GM10266 (cell line): ENCODE results near the gene PIGU.
"Not testable (repeated sequence)": the region's sequence is repeated elsewhere in the genome, so short reads cannot be mapped to it uniquely, and the experiment has no call there.

Source experiments
- DNase-seq: peaks from one replicate; pipeline ENCODE4 v3.0.0; 2012; ENCODE audit errors: extremely low spot score
- CTCF ChIP-seq: IDR thresholded peaks from 2 replicates; pipeline ENCODE4 v1.5.1; 2012; ENCODE audit warnings: mild to moderate bottlenecking, low read depth; ENCODE audit not compliant: control insufficient read depth, insufficient read depth; ENCODE audit errors: missing control alignments

The PIGU gene

GRCh38 chr20:34689486-34689885 is 12.6 kb upstream of the PIGU start:
- DNase-seq = no peak
- no peak for TF ChIP-seq CTCF

DNA sequence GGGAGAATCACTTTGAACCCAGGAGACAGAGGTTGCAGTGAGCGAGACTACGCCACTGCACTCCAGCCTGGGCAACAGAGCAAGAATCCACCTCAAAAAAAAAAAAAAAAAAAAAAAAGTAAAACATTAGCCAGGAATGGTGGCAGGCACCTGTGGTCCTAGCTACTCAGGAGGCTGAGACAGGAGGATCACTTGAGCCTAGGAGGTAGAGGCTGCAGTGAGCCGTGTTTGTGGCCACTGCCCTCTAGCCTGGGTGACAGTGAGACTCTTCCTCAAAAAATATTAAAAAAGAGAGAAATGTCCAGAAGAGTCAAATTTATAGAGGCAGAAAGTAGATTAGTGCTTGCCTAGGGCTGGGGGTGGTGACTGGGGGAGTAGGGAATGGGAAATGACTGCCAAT is 6.8 kb upstream of the PIGU start:
- TF ChIP-seq CTCF = no peak
- DNase-seq = no peak

DNA sequence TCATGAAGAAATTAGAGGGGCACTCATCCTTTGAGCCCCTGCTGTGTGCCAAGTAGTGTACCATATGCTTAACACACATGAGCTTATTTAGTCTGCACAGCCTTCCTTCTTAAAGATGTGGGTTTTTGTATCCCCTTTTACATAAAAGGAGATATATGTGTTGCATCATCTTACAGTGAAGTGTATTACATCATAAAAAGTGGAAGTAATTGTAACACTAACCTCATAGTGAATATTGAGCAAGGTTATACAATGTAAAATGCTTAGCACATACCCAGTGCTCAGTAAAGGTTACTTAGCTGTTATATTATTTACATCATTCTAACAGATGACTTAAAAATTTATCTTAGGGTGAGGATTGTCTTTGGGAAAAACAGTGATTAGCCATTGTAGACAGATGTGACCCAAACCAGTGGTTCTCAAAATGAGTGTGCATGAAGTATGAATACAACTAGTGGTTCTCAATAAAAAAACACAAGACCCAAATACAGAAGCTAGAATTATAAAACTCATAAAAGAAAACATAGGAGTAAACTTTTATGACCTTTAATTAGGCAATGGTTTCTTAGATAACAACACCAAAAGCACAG is 3.8 kb upstream of the PIGU start:
- DNase-seq = no peak

DNA sequence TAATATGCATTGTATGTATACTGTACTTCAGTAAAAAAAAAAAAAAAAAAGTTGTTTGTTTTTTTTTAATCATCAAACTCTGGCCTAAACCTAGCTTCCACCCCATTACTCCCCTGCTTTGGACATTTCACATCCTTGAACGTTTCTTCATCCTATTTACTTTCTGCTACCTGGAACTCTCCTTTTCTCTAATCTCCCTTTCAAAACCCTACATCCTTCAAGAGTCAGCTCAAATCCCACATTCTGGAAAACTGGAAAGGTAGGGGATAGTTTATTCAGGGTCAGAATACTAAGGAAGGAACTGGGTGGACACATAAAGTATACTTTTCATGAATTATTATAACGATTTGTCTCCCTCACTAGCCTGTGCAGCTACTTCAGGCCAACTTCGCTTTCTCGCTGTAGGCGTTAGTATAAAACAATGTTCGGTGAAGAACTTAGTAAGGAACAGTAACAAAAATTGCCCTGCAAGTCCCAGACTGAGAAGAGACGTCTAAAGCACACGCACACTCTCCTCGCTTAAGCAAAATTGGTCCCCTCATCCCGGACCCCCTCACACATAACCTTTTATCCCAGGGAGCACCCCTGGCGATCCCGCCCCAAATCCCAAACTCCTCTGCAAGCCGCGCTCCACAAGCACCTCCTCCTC is 775 bp downstream of the PIGU start:
- no peak for TF ChIP-seq CTCF
- no peak for DNase-seq

More for the DNA sequence above, 3.8 kb upstream of the PIGU start:
- TF ChIP-seq CTCF = no peak

- TF ChIP-seq CTCF = no peak
- DNase-seq = no peak
These were observed 1.3 kb downstream of the PIGU start for GRCh38 chr20:34675561-34675960.

- DNase-seq = no peak
- no peak for TF ChIP-seq CTCF
These were observed 3.5 kb downstream of the PIGU start for GRCh38 chr20:34673412-34673811.

DNA sequence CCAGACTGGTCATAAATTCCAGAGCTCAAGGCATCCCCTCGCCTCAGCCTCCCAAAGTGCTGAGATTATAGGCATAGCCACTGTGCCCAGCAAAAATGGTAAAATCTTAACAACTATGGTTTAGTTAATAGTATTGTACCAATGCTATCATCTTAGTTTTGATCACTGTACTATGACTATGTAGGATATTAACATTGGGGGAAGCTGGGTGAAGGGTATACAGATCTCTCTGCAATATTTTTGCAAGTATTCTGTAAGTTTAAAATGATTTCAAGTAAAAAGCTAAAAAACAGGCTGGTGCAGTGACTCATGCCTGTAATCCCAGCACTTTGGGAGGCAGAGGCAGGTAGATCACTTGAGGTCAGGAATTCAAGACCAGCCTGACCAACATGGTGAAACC is 7.8 kb downstream of the PIGU start:
- no peak for DNase-seq
- TF ChIP-seq CTCF = no peak

DNA sequence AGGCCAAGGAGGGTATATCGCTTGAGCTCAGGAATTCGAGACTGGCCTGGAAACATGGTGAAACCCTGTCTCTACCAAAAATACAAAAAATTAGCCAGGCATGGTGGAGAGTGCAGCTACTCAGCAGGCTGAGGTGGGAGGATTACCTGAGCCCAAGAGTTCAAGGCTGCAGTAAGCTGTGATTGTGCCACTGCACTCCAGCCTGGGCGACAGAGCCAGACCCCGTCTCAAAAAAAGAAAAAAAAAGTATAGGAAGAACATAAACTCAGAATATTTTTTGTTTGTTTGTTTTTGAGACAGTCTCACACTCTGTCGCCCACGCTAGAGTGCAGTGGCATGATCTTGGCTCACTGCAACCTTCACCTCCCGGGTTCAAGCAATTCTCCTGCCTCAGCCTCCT is 12.1 kb downstream of the PIGU start:
- not testable (repeated sequence) for DNase-seq
